Stimulated activated CD8-positive, alpha-beta memory T cell treated with anti-CD3 and anti-CD28 coated beads, Interleukin-7, amount 100 ng/mL, for 1 hour (primary cell): Measurements from ENCODE around the gene PAIP2B.
"Not testable (repeated sequence)": the region's sequence is repeated elsewhere in the genome, so short reads cannot be mapped to it uniquely, and the experiment has no call there.

Experiments
- DNase-seq, 2 donors: peaks; one replicate each; pipeline ENCODE4 v3.0.0-alpha.2; 2020; ENCODE audit warnings: low read depth in 2 of 2

The PAIP2B gene, protein sequence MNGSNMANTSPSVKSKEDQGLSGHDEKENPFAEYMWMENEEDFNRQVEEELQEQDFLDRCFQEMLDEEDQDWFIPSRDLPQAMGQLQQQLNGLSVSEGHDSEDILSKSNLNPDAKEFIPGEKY

DNA sequence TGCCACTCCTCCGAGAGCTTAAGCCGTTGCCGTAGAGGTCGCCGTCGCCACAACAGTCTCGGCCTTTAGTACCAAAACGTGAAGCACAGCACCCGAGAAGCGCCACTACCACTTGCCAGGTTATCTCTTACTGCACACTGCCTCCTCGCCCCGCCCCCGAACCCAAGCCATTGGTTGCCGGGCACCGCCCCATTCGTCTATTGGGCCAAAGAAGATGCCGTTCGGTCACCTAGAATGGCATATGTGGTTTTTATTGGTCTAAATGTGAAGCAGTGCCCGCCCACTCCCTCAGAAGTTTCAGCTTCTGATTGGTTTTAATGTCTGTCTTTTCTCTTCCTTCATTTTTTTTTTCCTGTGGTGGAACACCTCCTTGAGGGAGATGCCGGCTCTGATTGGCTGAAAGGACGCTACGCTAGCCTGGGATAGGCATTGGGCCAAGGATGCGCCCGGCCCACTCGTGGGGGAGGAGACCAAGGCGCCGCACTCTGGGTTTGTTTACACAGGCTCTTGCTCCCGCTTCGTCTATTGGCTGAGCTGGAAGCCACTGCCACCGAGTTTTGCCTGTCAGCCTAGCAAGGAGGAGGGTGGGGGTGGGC lies at the start of gene PAIP2B:
PAIP2B (minus strand) TSS at position 139 of the 596 bp plus-strand sequence. CDS start 24,514 bp downstream, outside the sequence.
- peak; percentile 88 to 95 for DNase-seq

DNA sequence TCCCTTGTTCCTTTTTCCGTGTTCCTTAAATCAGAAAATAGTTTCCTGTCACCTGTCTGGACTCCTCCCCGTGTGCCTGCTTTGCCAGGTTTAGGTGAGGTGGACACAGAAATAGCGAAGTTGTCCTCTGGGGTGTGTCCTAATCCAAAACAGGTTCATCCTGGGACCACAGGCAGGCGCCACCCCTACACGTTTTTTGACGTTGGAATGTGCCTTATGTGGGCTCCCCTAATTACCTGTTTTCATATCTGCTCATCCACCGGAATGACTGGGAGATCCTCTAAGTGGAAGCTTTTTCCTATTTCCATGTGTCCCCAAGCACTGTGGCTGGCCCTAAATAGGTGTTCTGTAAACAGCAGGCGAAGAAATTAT lies 49.0 kb upstream of the PAIP2B start:
- no peak for DNase-seq

DNA sequence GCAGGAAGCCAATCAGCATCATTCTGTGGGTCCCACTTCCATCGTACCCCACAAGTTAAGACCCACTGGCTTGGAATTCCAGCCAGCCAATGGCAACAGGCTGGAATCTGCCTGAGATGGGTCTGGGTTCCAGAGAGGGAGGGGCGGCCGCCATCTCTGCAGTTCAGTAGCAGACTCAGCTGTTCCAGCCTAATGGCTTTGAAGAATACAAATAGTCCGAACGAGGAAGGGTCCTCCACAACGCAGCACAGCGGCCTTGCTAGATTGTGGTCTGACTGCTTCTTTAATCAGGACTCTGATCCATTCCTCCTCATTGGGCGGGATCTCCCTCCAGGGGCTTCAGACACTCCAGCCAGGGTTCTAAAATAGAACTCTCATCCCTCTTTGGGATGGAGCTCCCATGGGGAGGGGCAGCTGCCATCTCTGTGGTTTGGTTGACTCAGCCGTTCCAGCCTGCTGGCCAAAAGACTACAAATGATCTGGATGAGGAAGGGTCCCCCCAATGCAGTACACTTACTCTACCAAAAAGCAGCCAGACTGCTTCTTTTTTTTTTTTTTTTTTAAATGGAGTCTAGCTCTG lies 42.7 kb upstream of the PAIP2B start:
- DNase-seq: no peak

DNA sequence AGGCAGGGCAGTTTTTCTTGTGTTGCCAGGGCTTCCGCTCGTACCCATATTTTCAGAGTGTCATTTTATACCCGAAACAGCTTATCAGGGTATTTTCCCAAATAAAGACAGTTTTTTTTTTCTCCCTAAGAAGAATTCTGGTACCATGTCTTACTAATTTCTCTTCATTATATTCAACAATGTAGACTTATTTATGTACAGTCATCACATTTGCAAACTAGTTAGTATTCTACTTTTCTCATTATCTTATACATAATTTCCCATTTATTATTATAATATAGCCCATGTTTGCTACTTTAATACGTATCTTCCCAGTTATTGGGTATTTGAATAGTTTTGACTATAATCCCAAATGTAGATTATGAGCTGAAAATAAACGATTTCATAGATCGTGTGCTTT lies 36.5 kb upstream of the PAIP2B start:
- DNase-seq: no peak

DNA sequence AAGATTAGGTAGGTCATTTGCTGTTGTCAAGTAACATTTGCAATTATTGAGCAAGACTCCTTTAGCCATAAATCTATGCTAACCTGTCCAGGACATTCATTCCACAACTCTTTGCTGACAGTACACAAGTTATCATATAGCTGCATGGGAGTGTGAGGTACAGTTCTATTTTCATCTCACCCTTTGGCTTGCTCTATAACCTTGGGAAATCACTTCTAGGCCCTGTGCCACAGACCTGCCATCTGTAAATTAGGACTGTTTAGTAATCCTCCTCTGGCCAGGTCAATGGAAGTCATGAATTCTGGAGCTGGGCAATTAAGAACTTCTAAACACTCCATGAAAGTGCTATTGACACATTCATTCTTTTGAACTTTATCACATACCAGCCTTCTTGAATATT lies 34.6 kb upstream of the PAIP2B start:
- no peak for DNase-seq

DNA sequence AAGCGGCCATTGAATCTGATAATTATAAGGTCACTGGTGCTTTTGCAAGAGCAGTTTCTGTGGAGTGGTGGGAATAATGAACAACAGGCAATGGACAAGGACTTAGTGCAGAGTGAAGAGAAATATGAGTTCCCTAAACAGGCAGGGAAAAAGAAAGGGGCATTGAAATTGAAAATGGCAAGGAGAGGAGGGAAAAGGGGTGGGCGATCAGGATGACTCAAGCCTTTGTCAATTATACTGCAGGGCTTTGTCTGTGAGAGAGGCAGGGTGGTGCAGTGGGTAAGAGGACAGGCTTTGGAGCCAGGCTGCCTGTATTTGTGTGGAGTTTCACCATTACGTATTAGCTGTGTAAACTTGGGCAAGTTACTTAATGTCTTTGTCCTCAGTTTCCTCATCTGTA lies 29.5 kb upstream of the PAIP2B start:
- DNase-seq: no peak

DNA sequence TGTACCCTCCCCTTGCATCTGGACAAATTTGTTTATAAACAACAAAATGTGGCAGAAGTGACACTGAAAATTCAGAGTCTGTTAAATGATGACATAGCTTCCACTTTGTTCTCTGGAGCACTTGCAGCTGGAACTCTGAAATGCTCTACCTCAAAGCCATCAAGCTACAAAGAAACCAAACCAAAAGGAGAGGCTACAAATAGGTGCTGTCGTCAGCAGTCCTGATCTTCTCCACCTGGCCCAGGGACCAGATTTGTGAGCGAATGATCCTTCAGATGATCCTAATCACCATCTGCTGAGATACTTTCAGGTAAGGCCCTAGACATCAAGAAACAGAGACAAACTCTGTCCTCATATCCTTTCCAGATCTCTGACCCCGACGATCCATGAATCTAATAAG lies 27.9 kb upstream of the PAIP2B start:
- no peak for DNase-seq

DNA sequence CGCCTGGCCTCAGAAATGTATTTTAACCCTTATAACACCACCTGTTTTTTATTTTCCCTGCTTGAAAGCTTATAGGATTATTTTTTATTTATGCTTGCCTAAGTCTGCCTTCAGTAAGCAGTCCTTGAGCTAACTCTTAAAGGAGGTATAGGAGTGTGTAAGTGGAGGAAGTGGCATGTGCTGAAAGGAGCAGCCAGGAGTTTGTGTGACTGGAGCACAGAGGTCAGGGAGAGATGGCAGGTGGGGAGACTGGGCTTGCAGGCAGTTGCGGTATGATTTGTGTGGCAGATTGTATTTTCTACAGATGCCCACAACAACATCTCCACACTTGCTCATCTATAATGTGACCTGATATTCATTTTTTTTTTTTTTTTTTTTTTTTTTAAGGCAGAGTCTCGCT lies 27.2 kb upstream of the PAIP2B start:
- no peak for DNase-seq

DNA sequence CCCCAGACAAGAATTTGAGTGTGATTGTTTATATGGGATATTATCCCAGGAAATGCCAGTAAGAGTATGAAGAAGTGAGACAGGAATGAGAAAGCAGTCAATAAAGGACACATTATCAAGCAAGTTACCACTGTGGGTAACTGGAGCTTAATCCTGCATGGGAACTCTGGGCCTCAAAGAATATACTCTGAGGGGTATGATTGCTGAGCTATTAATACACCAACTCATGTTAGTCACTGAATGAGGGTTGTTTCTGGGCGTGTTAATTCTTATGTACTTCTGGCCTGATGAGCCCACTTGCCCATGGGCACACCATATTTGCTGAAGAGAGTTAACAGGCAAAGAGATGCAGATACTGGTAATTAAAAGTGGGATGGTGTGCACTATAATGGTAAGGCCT lies 26.6 kb upstream of the PAIP2B start:
- DNase-seq: no peak

DNA sequence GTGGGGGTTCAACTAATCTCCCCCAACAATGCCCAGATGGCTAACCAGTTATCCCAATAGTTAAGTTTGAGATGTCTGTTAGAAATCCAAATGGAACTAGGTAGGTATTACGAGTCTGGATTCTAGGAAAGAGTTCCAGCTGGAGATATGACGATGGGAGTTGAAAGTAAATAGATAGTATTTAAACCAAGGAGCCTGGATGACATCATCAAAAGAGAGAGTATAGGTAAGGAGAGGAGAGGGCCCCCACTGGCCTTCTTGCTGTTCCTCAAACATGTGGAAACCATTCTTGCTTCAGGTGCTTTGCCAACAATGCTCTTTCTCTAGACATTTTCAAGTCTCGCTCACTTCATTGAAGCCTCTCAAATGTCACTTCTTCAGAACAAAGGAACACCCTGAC lies 26.0 kb upstream of the PAIP2B start:
- no peak for DNase-seq

DNA sequence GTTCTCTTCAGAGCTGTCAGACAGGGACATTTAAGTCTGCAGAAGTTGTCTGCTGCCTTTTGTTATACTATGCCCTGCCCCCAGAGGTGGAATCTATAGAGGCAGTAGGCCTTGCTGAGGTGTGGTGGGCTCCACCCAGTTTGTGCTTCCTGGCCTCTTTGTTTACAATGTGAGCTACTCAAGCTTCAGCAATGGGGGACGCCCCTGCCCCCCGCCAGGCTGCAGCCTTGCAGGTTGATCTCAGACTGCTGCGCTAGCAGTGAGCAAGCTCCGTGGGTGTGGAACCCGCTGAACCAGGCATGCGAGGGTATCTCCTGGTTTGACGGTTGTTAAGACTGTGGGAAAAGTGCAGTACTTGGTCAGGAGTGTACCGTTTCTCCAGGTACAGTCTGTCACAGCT lies 24.0 kb upstream of the PAIP2B start:
- DNase-seq: no peak

DNA sequence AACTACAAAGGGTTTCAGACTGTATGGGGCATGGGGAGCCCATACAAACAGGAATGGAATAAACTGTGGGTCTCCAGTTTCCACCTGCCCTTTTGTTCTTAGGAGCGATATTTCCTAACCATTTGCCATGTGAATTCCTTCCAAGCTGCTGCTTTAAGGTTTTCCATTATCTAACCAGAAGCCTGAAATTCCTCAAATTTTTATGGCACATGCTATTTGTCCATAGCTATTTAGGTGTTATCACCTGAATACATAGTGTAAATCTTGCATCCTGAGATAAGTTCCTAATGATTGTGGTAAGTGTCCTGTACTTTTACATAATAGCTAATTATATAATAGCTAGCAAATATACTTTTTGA lies 17.4 kb upstream of the PAIP2B start:
- DNase-seq: no peak

DNA sequence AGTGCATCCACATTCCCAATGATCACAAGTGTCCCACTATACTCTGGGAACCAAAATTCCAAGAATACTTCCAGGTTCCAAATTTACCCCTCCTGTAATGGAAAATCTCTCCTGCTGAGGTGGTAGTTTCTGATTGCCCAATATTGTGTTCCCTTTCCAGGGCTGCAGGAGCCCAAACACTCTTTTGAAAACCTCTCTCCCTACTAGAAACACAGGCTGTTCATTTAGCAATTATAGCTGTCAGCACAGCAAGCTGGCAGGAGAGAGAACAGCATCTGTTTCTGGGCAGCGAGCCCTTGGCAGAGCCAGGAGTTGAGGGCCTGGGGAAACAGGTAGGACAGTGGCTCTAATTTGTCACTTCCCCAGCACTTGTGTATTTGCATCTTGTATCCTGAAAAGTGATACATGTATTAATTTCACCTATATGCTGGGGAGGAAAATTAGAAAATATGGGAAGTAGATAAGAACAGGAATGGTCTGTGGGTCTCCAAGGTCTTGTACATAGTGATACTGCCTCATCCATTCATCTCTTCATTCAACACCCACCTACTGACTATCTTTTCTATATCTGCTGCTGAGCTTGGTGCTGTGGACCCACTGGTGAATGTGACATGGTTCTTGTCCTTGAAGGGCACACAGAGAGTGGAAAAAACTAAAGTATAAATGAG lies 16.9 kb upstream of the PAIP2B start:
- no peak for DNase-seq

DNA sequence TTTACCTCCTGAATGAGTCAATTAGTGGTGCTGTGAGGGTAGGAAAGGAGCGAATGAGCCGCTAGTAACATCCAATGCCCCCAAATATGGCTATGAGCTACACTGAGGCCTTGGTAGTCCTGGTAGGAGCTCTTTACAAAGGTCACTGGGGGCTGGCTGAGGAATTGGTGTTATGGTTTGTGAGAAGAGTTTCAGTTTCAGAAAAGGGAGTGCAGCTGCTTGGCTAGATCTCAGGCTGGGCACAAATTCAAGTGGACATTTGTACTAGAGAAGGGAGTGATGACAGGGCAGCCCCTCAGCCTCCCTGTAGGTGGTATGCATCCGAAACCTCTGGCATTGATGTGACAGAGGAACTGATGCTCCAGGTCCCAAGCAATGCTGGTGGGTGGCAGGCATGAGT lies 13.9 kb upstream of the PAIP2B start:
- DNase-seq: no peak

DNA sequence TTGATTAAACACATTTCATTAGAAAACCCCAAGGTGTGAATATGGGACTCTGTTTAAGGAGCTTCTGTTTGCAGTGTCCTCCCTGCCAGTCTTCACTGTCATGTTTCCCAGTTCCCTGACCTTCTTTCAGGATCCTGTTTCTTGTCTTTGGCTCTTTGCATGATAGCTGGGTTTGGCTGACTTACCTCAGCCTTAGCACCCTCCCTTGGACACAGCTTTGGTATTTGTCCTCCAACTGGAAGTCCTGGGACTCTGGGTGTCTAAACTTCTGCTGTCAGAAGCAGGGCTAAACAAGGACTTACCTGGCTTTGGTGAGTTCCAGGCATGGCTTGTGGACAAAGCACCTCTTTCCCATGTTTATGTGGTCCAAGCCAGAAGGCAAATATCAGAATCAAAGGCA lies 11.2 kb upstream of the PAIP2B start:
- DNase-seq: no peak

DNA sequence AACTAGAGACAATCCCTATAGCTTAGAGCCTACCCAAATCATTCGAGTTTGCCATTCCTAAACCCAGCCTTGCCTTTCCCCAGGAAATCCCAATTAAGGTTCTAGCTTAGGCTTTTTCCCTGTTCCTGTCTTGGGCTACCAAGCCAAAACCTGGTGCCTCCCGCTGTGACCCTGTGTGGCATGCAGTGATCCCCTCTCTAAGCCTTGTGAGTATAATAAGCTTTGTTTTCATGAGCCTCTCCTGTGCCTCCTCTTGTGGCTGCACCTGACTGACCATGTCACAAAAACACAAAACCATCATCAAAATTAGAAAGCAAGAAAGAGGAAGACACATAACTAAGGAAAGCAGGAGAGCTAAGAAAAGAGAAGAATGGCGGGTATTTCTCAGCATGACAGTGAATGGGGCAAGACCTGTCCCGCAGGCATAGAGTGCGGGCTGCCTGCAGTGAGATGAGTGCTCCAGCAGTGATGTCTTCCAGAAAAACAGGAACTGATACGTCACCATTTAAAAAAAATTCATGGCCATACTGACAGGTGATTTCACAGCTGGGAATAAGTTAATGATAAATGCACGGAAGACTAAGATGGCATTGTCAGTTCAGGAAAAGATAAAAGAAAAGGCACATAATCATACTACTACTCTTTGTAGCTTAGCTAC lies 9.2 kb upstream of the PAIP2B start:
- no peak for DNase-seq

DNA sequence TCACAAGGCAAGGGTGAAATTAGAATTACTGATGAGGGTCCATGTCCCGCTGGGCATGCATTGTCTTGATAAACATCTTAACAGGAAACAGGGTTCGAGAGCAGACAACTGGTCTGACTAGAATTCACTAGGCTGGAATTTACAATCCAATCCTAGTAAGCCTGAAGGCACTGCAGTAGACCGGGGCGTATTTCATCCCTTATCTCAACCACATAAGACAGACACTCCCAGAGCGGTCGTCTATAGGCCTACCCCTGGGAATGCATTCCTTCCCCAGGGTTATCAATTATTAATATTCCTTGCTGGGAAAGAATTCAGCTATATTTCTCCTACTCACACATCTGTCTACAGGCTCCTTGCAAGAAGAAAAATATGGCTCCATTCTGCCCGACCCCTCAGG lies 6.2 kb upstream of the PAIP2B start:
- DNase-seq: not testable (repeated sequence)

DNA sequence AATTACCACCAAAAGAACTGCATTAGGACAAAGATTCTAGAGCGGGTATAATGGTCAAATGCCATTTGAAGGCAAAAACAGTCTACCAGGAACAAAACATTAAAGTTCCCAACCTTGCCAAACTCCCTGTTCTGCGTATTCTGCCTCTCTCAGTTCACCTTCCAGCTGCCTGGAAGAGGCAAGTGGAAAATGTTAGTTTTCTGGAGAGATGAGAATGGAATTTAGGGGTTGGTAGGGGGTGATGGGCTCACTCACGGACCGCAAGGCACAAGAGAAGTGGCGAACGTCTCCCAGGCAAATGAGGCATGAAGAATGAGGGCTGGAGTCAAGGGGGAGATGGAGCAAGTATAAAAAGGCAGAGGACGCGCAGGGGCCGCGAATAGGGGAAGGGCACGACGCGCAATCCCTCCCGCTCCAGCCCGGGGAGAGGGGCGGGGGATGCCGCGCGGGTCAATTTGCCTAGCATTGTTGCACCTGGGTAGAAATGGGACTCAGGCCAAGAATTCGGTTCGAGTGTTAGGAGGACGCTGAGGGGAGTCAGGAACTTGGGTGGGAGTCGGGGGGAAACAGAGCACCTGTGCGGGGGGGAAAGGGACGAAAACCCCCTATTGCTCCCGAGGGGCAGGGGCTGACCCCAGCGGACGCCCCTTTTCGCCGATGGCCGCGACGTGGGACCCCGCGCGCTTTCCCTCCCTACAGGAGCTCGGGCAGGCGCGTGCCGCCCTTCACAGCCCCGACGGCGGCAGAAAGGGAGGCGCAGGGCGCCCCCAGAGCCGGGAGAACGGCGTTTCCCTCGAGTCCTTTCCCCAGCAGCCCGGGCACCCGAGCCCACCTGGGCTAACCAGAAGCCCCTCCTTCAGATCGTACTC lies 573 bp downstream of the PAIP2B start:
- DNase-seq: peak in 1 of 2 donors; percentile 1

DNA sequence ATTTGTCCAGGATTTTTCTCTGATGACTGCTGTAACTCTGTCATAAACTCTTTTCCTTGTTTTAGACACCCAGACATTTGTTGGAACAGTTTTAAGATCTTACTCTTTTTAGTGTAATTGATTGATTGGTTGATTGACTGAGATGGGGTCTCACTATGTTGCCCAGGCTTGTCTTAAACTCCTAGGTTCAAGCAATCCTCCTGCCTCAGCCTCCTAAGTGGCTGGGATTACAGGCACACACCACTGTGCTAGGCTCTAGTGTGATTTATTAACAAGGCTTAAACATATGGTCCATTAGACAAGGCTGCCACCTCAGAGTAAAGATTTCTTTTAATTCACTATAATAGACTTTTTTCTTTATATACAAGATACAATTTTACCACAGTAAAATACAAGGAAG lies 2.0 kb downstream of the PAIP2B start:
- DNase-seq: no peak

DNA sequence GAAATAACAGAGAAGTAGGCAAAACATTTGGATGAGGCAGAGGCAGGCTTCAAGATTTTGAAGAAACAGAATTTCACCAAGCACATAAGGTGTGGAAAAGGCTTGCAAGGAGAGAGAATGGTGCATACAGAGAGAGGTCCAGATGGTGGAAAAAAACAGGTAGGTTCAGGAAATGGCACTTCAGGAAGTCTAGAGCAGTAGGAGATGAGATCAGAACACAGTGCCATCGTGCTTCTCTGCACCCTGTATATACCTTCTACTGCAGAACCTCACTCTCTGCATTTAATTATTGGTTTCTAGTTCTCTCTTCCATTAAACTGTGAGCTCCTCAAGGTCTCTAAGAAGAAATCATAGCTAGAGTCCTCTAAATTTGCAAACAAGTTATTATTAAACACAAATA lies 2.4 kb downstream of the PAIP2B start:
- DNase-seq: no peak

DNA sequence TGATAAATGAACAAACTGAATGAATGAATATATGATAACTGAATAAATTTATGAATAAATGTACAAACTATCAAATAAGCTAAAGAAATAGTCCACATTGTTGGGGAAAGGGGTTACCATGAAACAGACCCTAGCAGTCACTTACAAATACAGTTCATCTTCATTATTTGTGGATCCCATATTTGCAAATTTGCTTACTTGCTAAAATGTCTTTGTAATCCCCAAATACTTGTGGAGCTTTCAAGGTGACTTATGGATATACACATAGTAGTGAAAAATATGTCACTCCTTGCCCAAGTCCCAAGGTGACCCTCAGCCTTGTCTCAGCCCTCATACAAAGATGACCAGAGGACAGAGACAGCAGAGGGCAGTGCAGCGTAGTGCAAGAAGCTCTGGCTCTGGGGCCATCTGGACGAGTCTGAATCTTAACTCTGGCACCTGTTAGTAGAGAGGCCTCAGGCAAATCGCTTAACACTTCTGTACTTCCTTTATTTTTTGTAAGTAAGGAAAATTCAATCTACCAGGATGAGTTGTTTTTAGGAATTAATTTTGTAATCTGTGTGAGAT lies 3.1 kb downstream of the PAIP2B start:
- DNase-seq: no peak

DNA sequence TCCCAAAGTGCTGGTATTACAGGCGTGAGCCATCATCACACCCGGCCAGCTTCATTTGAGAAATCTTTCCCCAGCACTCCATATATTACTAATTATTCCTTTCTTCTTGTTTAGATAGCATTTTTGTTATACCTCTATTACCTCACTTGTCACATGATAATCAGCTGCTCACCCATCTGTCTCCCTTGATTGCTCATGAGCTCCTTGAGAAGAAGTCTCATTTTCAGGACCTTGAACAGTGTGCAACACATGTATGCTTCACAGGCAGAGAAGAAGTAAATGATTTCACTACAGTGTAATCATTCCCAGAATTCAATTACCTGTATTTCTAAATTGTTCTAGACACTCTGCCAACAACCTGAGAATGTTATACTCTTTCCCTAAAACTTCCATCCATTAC lies 6.2 kb downstream of the PAIP2B start:
- DNase-seq: no peak
